Suppressor macrophage treated with lipopolysaccharide for 1 hour (primary cell): ENCODE data around the gene XKR3.
"Not testable (repeated sequence)": the region's sequence is repeated elsewhere in the genome, so short reads cannot be mapped to it uniquely, and the experiment has no call there.

Experiments
- DNase-seq, 3 donors: peaks; one replicate each; pipeline ENCODE4 v3.0.0-alpha.2; 2020 to 2022

The XKR3 gene

DNA sequence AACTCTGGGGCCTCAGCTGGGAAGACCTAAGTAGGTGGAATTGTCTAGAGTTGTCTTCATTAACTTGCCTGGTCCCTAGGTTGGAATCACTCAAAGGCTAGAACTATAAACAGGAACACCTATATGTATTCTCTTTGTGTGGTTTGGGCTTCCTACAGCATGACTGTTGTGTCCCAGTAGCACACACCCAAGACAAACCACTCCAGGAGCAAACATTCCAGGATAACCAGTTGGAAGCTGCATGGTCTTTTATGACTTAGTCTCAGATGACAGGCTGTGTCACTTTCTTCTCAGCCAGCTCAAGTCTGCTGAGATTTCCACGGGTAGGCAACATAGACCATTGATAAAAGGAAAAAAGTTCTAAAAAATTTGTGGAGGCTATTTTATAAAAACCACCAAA is 90.9 kb downstream of the XKR3 start:
- DNase-seq: not testable (repeated sequence)
